HepG2 (cell line): ENCODE results near the gene PLS1. TPM values are rescaled to one million over a fixed set of nuclear protein-coding genes. Genes with fewer than 3 reads are reported as not detected.
A peak's percentile ranks its signal among the peaks of the same experiment; 100 is the strongest.

Experiments used
- GMEB1 ChIP-seq: sonication (generic); formaldehyde crosslinking; IDR thresholded peaks from 2 replicates; pipeline ENCODE4 v1.5.1; 2020; ENCODE audit warnings: missing genetic modification reagents, mild to moderate bottlenecking, borderline replicate concordance
- KDM2A ChIP-seq: sonication (generic); formaldehyde crosslinking; IDR thresholded peaks from 2 replicates; pipeline ENCODE4 v1.4.0; 2020; ENCODE audit warnings: low read depth, missing genetic modification reagents, borderline replicate concordance
- MYPOP ChIP-seq: sonication (generic); formaldehyde crosslinking; IDR thresholded peaks from 2 replicates; pipeline ENCODE4 v1.8.1; 2023; ENCODE audit warnings: mild to moderate bottlenecking, moderate library complexity, missing genetic modification reagents
- NFAT5 ChIP-seq: sonication (generic); formaldehyde crosslinking; IDR thresholded peaks from 2 replicates; pipeline ENCODE4 v1.4.0; 2020; ENCODE audit warnings: missing genetic modification reagents
- RORA ChIP-seq: sonication (generic); formaldehyde crosslinking; IDR thresholded peaks from 2 replicates; pipeline ENCODE4 v1.5.0; 2020; ENCODE audit warnings: mild to moderate bottlenecking, missing genetic modification reagents, moderate library complexity
- SNAPC2 ChIP-seq: sonication (generic); formaldehyde crosslinking; IDR thresholded peaks from 2 replicates; pipeline ENCODE4 v1.8.1; 2022; ENCODE audit warnings: mild to moderate bottlenecking, missing genetic modification reagents
- ZBTB33 ChIP-seq: sonication (generic); formaldehyde crosslinking; IDR thresholded peaks from 2 replicates; pipeline ENCODE4 v1.4.0; 2020; ENCODE audit warnings: missing genetic modification reagents
- ZBTB46 ChIP-seq: sonication (generic); formaldehyde crosslinking; IDR thresholded peaks from 2 replicates; pipeline ENCODE4 v1.4.0; 2020; ENCODE audit warnings: mild to moderate bottlenecking, missing genetic modification reagents, borderline replicate concordance
- ZNF317 ChIP-seq: sonication (generic); formaldehyde crosslinking; IDR thresholded peaks from 2 replicates; pipeline ENCODE4 v1.5.0; 2020; ENCODE audit warnings: mild to moderate bottlenecking, missing genetic modification reagents
- ZNF460 ChIP-seq: sonication (generic); formaldehyde crosslinking; IDR thresholded peaks from 2 replicates; pipeline ENCODE4 v1.5.1; 2020; ENCODE audit warnings: missing genetic modification reagents, mild to moderate bottlenecking, borderline replicate concordance
- ZNF484 ChIP-seq: sonication (generic); formaldehyde crosslinking; IDR thresholded peaks from 2 replicates; pipeline ENCODE4 v1.5.1; 2020; ENCODE audit warnings: mild to moderate bottlenecking, low read depth, missing genetic modification reagents, borderline replicate concordance
- ZNF496 ChIP-seq: sonication (generic); formaldehyde crosslinking; IDR thresholded peaks from 2 replicates; pipeline ENCODE4 v1.8.1; 2023; ENCODE audit warnings: mild to moderate bottlenecking, moderate library complexity, missing genetic modification reagents; ENCODE audit not compliant: insufficient replicate concordance
- ZNF780A ChIP-seq: sonication (generic); formaldehyde crosslinking; IDR thresholded peaks from 2 replicates; pipeline ENCODE4 v1.8.0; 2022; ENCODE audit warnings: mild to moderate bottlenecking, missing genetic modification reagents, moderate library complexity
- polyA plus RNA-seq, 8 experiments: library from polyadenylated mRNA; depleted of rRNA in 3 of 8; stranded (reverse) in 7 of 8; unstranded in 1 of 8; fragments of >200 nt; fragmentation: Illumina TruSeq in 4 of 8; extraction: Trizol in 4 of 8; gene quantifications; 2 replicates each; pipeline versions ENCODE4 v1.2.1 to v1.2.3, GENCODE V29; 2011 to 2016; ENCODE audit warnings: low read depth in 4 of 8, missing spikeins in 1 of 8, mixed read lengths in 1 of 8; ENCODE audit not compliant: insufficient read depth in 1 of 8
- total RNA-seq, 5 experiments: library from RNA; depleted of rRNA; stranded (reverse); fragments of >200 nt; fragmentation: Illumina TruSeq; extraction: Trizol; gene quantifications; 2 replicates each; pipeline ENCODE4 v1.2.3, GENCODE V29; 2016; ENCODE audit warnings: low read depth in 1 of 5

The PLS1 gene
- total and polyA plus RNA-seq, 2 of the 13 experiments (the other 11 are each of a cell fraction or from before 2014, with no cell fraction given), result 11.2 to 21.1 TPM

- TF ChIP-seq ZNF484 (CRISPR knock-in tag) (no peak), MYPOP (CRISPR knock-in tag) (peak; percentile 94), GMEB1 (peak; percentile 99), ZNF317 (CRISPR knock-in tag) (peak; percentile 91), ZNF460 (CRISPR knock-in tag) (no peak), ZBTB46 (CRISPR knock-in tag) (no peak), RORA (CRISPR knock-in tag) (no peak), NFAT5 (CRISPR knock-in tag) (peak; percentile 65; the same call in 1 of the 2 replicates), ZNF780A (CRISPR knock-in tag) (peak; percentile 84; the same call in 1 of the 2 replicates), SNAPC2 (CRISPR knock-in tag) (peak; percentile 94; the same call in 1 of the 2 replicates), ZNF496 (no peak), KDM2A (CRISPR knock-in tag) (peak; percentile 99), ZBTB33 (CRISPR knock-in tag) (peak; percentile 67; the same call in 1 of the 2 replicates)
Measured at GRCh38 chr3:142578329-142579223, 17.6 kb upstream of the PLS1 start, which contains the start of gene ATR (continued).
